Smooth muscle cell (in vitro differentiated cells): ENCODE data around the gene THEM4. TPM values are rescaled to one million over a fixed set of nuclear protein-coding genes. Genes with fewer than 3 reads are reported as not detected.
"Not testable (repeated sequence)": the region's sequence is repeated elsewhere in the genome, so short reads cannot be mapped to it uniquely, and the experiment has no call there.

ENCODE experiments used
- DNase-seq: peaks from one replicate; lab custom pipeline; 2025; ENCODE audit not compliant: unreplicated experiment; lab: John Stamatoyannopoulos, UW
- H2AFZ ChIP-seq: fragments of 200-600 bp; sonication (generic); 2 replicates; pipeline ENCODE4 v1.6.0; 2016; ENCODE audit warnings: antibody characterized with exemption, low read depth, mild to moderate bottlenecking
- H3F3A ChIP-seq: fragments of 200-600 bp; sonication (generic); 2 replicates; pipeline ENCODE4 v1.6.0; 2017; ENCODE audit warnings: antibody characterized with exemption, low read depth
- H3K27ac ChIP-seq: fragments of 200-600 bp; sonication (generic); 2 replicates; pipeline ENCODE4 v1.5.1; 2016; ENCODE audit warnings: low read depth, mild to moderate bottlenecking
- H3K27me3 ChIP-seq: fragments of 200-600 bp; sonication (generic); 2 replicates; pipeline ENCODE4 v1.6.1; 2016; ENCODE audit warnings: low read depth, mild to moderate bottlenecking
- H3K36me3 ChIP-seq: fragments of 200-600 bp; sonication (generic); 2 replicates; pipeline ENCODE4 v1.5.1; 2016; ENCODE audit warnings: low read depth
- H3K4me1 ChIP-seq: fragments of 200-600 bp; sonication (generic); 2 replicates; pipeline ENCODE4 v1.5.1; 2016; ENCODE audit warnings: low read depth
- H3K4me2 ChIP-seq: fragments of 200-600 bp; sonication (generic); 2 replicates; pipeline ENCODE4 v1.6.0; 2016; ENCODE audit warnings: mild to moderate bottlenecking
- H3K4me3 ChIP-seq: fragments of 200-600 bp; sonication (generic); 2 replicates; pipeline ENCODE4 v1.5.1; 2016; ENCODE audit warnings: mild to moderate bottlenecking
- H3K79me2 ChIP-seq: fragments of 200-600 bp; sonication (generic); 2 replicates; pipeline ENCODE4 v1.6.0; 2016; ENCODE audit warnings: low read depth, mild to moderate bottlenecking
- H3K9ac ChIP-seq: fragments of 200-600 bp; sonication (generic); 2 replicates; pipeline ENCODE4 v1.6.0; 2016; ENCODE audit warnings: low read depth
- H3K9me3 ChIP-seq: fragments of 200-600 bp; sonication (generic); replicated peaks from 2 replicates; pipeline ENCODE4 v1.5.1; 2016; ENCODE audit warnings: low read depth
- H4K20me1 ChIP-seq: fragments of 200-600 bp; sonication (generic); 2 replicates; pipeline ENCODE4 v1.6.0; 2016; ENCODE audit warnings: low read depth
- WGBS: methylation state at CpG from one replicate; pipeline ENCODE4 v1.1.7; 2016; ENCODE audit warnings: low lambda C conversion rate; 5-methylcytosine and 5-hydroxymethylcytosine counted together
- polyA plus RNA-seq: library from polyadenylated mRNA; unstranded; fragments of >200 nt; fragmentation: Nextera tagmentation; extraction: Ambion mirVana; gene quantifications from 2 replicates; pipeline ENCODE4 v1.2.1, GENCODE V29; 2016
- total RNA-seq: library from RNA; depleted of rRNA; stranded (reverse); fragments of >200 nt; gene quantifications from 2 replicates; pipeline ENCODE4 v1.2.3, GENCODE V29; 2014
- TF ChIP-seq, protein P1 (sequence below): fragments of 200-600 bp; sonication (generic); IDR thresholded peaks from 2 replicates; pipeline ENCODE4 v1.5.1; 2017; ENCODE audit warnings: borderline replicate concordance, mild to moderate bottlenecking, antibody characterized with exemption; ENCODE audit not compliant: insufficient read depth, poor library complexity, severe bottlenecking

THEM4 gene
- total and polyA plus RNA-seq, 2 experiments from 2014 or later = 14.4 to 15.9 TPM

DNA sequence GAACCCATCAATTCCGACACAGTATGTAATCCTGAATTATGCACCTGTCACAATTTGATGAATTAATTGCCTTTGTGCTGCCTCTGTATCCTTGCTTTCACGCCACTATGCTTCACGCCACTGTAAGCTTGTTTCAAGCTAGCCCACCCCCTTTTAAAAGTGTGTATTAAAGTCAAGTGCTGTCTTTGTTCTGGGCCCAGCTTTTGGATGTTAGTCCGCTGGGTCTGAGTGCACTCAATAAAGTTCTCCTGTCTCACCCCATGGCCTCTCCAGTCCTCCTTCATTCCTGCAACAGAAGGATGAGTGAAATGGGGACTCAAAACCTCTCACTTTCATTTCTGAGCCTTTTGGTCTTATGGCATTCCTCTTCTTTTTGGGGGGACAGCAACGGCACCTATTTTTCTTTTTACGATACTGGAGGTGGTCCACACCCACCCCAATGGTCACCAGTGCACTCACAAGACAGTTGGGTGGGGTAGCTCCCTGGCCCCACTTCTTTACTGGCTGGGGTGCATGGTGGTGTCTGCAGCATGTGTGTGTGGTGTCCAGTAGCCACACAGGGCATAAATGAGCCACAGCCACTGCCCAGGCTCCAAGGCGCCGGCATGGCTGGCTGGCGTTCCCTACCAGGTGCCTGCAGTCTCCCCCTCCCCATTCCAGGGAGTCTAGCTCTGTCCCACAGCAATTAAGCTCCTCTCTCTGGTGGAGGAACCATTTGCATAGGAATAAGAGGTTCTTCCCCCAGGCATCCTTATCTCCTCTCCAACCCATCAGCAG lies 1.8 kb downstream of the THEM4 start:
- no peaks in the 10 kb centered on the region for H3K9me3 ChIP-seq
- H3K9ac ChIP-seq = no peak overlapping the region
- WGBS = 85% methylated on average over 9 of the region's 9 CpGs
- H3K79me2 ChIP-seq = peaks cover 28% of the 10 kb centered on the region
- H3K4me3 ChIP-seq = no peak overlapping the region
- no peak overlapping the region for H2AFZ ChIP-seq
- H4K20me1 ChIP-seq = no peaks in the 10 kb centered on the region
- TF ChIP-seq, protein P1, sequence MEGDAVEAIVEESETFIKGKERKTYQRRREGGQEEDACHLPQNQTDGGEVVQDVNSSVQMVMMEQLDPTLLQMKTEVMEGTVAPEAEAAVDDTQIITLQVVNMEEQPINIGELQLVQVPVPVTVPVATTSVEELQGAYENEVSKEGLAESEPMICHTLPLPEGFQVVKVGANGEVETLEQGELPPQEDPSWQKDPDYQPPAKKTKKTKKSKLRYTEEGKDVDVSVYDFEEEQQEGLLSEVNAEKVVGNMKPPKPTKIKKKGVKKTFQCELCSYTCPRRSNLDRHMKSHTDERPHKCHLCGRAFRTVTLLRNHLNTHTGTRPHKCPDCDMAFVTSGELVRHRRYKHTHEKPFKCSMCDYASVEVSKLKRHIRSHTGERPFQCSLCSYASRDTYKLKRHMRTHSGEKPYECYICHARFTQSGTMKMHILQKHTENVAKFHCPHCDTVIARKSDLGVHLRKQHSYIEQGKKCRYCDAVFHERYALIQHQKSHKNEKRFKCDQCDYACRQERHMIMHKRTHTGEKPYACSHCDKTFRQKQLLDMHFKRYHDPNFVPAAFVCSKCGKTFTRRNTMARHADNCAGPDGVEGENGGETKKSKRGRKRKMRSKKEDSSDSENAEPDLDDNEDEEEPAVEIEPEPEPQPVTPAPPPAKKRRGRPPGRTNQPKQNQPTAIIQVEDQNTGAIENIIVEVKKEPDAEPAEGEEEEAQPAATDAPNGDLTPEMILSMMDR = no peak
- H3K27ac ChIP-seq = no peak overlapping the region
- DNase-seq = no peak
- H3K4me1 ChIP-seq = peaks cover 7% of the 10 kb centered on the region
- H3K27me3 ChIP-seq = no peaks in the 10 kb centered on the region
- no peaks in the 10 kb centered on the region for H3K36me3 ChIP-seq
- H3F3A ChIP-seq = no peaks in the 10 kb centered on the region
- no peak overlapping the region for H3K4me2 ChIP-seq

DNA sequence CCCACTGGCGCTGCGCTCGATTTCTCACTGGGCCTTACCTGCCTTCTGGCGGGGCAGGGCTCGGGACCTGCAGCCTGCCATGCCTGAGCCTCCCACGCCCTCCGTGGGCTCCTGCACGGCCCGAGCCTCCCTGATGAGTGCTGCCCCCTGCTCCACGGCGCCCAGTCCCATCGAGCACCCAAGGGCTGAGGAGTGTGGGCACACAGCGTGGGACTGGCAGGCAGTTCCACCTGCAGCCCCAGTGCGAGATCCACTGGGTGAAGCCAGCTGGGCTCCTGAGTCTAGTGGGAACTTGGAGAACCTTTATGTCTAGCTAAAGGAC lies 3.0 kb downstream of the THEM4 start:
- peaks cover 33% of the 10 kb centered on the region for H3K79me2 ChIP-seq
- not testable (repeated sequence) for H4K20me1 ChIP-seq, H3K4me2 ChIP-seq, H3F3A ChIP-seq, DNase-seq, H3K9ac ChIP-seq, H3K9me3 ChIP-seq, H3K36me3 ChIP-seq, H3K27ac ChIP-seq, H3K4me3 ChIP-seq, H2AFZ ChIP-seq, H3K27me3 ChIP-seq, H3K4me1 ChIP-seq
- WGBS = 99% methylated on average over 13 of the region's 14 CpGs

DNA sequence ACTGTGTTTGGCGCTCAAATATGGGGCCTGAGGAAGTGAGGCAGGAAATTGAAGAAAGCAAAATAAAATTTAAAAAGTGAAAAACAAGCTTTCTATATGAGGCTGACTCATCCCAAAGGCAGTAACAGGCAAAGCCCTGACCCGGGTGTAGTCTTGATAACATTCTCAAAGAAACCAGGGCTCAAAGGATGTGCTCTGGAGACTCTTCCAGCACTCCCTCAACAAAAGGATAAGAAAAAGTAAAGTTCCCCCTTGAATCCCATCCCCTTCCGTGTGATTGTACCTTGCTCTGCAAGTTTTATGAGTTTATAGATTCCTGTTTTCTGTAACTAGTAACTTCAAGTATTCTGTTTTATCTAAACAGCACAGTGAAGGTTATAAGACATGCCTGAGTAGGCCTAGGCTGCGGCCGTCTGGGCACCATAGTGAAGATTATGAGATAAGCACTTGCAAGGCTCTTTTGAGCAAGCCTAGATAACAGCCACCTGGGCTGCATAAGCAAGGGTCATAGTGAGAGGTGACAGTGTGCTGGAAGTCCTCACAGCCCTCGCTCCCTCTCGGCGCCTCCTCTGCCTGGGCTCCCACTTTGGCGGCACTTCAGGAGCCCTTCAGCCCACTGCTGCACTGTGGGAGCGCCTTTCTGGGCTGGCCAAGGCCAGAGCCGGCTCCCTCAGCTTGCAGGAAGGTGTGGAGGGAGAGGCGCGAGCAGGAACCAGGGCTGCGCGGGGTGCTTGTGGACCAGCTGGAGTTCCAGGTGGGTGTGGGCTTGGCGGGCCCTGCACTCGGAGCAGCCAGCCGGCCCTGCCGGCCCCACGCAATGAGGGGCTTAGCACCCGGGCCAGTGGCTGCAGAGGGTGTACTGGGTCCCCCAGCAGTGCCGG lies 3.6 kb downstream of the THEM4 start:
- peaks cover 36% of the 10 kb centered on the region for H3K79me2 ChIP-seq
- not testable (repeated sequence) for H4K20me1 ChIP-seq, H3K9me3 ChIP-seq, H3K36me3 ChIP-seq, H3K4me3 ChIP-seq, H3K27me3 ChIP-seq, DNase-seq, H3F3A ChIP-seq, H3K4me1 ChIP-seq
- peak overlapping the region; percentile 66 for H2AFZ ChIP-seq
- WGBS = 70% methylated on average over 21 of the region's 22 CpGs
- H3K4me2 ChIP-seq = peak overlapping the region; percentile 72
- peak overlapping the region; percentile 54 for H3K9ac ChIP-seq
- H3K27ac ChIP-seq = peak overlapping the region; percentile 90

DNA sequence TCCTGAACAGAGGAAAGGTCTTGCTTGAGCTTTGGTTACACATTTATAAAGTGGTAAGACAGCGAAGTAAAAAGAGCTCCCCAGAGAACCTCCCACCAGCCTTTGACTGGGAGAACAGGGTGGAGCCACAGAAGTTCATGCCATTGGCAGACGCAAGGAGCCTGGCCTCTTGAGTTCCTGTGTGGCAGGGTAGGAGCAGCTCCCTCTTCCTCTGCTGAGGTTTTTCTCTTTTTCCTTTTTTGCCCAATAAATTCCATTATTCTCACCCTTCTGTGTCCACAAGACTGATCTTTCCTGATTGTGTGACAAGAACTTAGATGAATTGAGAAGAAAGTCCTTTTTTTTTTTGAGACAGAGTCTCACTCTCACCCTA lies 4.3 kb downstream of the THEM4 start:
- peak overlapping the region; percentile 66 for H2AFZ ChIP-seq
- H3K36me3 ChIP-seq = no peaks in the 10 kb centered on the region
- H4K20me1 ChIP-seq = no peaks in the 10 kb centered on the region
- 62% methylated on average over 2 of the region's 2 CpGs for WGBS
- no peak for DNase-seq
- no peaks in the 10 kb centered on the region for H3K27me3 ChIP-seq
- H3K4me2 ChIP-seq = peak overlapping the region; percentile 72
- peaks cover 3% of the 10 kb centered on the region for H3K9me3 ChIP-seq
- H3K79me2 ChIP-seq = peaks cover 41% of the 10 kb centered on the region
- H3K27ac ChIP-seq = peak overlapping the region; percentile 90
- H3K9ac ChIP-seq = peak overlapping the region; percentile 54
- no peaks in the 10 kb centered on the region for H3F3A ChIP-seq
- H3K4me3 ChIP-seq = no peak overlapping the region
- peaks cover 7% of the 10 kb centered on the region for H3K4me1 ChIP-seq
- TF ChIP-seq, protein P1 = no peak
